HEK293 (cell line): ENCODE results near the gene PIGX.

Source experiments
- BCL11A ChIP-seq: fragments of 450-650 bp; formaldehyde crosslinking; IDR thresholded peaks from 2 replicates; pipeline ENCODE4 v1.5.1; 2016; ENCODE audit warnings: low read depth, missing biosample characterization, missing genetic modification characterization
- BCL6B ChIP-seq: fragments of 450-650 bp; formaldehyde crosslinking; IDR thresholded peaks from 2 replicates; pipeline ENCODE4 v1.5.1; 2017; ENCODE audit warnings: missing biosample characterization, missing genetic modification characterization
- CTCF ChIP-seq: fragments of 450-650 bp; formaldehyde crosslinking; IDR thresholded peaks from 2 replicates; pipeline ENCODE4 v1.5.1; 2016; ENCODE audit warnings: missing biosample characterization, missing genetic modification characterization
- EGR2 ChIP-seq: fragments of 450-650 bp; formaldehyde crosslinking; IDR thresholded peaks from 2 replicates; pipeline ENCODE4 v1.5.1; 2016; ENCODE audit warnings: low read depth, missing biosample characterization, missing genetic modification characterization
- KLF10 ChIP-seq: fragments of 450-650 bp; IDR thresholded peaks from 2 replicates; pipeline ENCODE4 v1.5.1; 2018; ENCODE audit warnings: missing biosample characterization, mild to moderate bottlenecking, missing genetic modification characterization
- REST ChIP-seq: fragments of 450-650 bp; formaldehyde crosslinking; IDR thresholded peaks from 2 replicates; pipeline ENCODE4 v1.5.1; 2016; ENCODE audit warnings: missing biosample characterization, missing genetic modification characterization
- TCF7L2 ChIP-seq: IDR thresholded peaks from 2 replicates; pipeline ENCODE4 v1.6.1; 2011; ENCODE audit warnings: low read depth, mild to moderate bottlenecking, inconsistent platforms, low read length, moderate library complexity, borderline replicate concordance
- ZBTB1 ChIP-seq: fragments of 450-650 bp; formaldehyde crosslinking; IDR thresholded peaks from 2 replicates; pipeline ENCODE4 v1.5.1; 2016; ENCODE audit warnings: missing biosample characterization, missing genetic modification characterization
- ZBTB26 ChIP-seq: fragments of 450-650 bp; formaldehyde crosslinking; optimal IDR thresholded peaks from 2 replicates; pipeline ENCODE3; 2016; ENCODE audit warnings: missing biosample characterization, mild to moderate bottlenecking, missing genetic modification characterization
- ZBTB7A ChIP-seq: fragments of 450-650 bp; formaldehyde crosslinking; IDR thresholded peaks from 2 replicates; pipeline ENCODE4 v1.5.1; 2016; ENCODE audit warnings: low read depth, missing biosample characterization, missing genetic modification characterization
- ZNF184 ChIP-seq: fragments of 450-650 bp; IDR thresholded peaks from 2 replicates; pipeline ENCODE4 v1.5.1; 2018; ENCODE audit warnings: missing biosample characterization, mild to moderate bottlenecking, missing genetic modification characterization
- ZNF211 ChIP-seq: fragments of 450-650 bp; formaldehyde crosslinking; IDR thresholded peaks from 2 replicates; pipeline ENCODE4 v1.5.1; 2016; ENCODE audit warnings: low read depth, missing biosample characterization, missing genetic modification characterization
- ZNF274 ChIP-seq, 2 experiments: fragments of 200-500 bp in 1 of 2; fragments of 450-650 bp in 1 of 2; sonication (Bioruptor generic) in 1 of 2; formaldehyde crosslinking in 1 of 2; IDR thresholded peaks; 2 replicates each; pipeline versions ENCODE4 v1.5.1 to v1.6.1; 2014 to 2016; ENCODE audit warnings: borderline replicate concordance in 1 of 2, inconsistent platforms in 1 of 2, low read length in 1 of 2, missing biosample characterization in 1 of 2, missing genetic modification characterization in 1 of 2
- ZNF416 ChIP-seq: fragments of 450-650 bp; formaldehyde crosslinking; IDR thresholded peaks from 2 replicates; pipeline ENCODE4 v1.5.1; 2016; ENCODE audit warnings: missing biosample characterization, missing genetic modification characterization

- TF ChIP-seq KLF10, result no peak
- TF ChIP-seq TCF7L2, result no peak
- no peak for TF ChIP-seq ZNF211 (tag by site-specific recombination)
- TF ChIP-seq BCL11A (tag by site-specific recombination), result no peak
- TF ChIP-seq ZBTB1, result no peak
- no peak for TF ChIP-seq ZNF274 (IDR thresholded peaks at IDR 0.05; ENCODE audit: low read length)
- TF ChIP-seq ZNF274 (tag by site-specific recombination; IDR thresholded peaks at IDR 0.05; ENCODE audit: borderline replicate concordance), result no peak
- no peak for TF ChIP-seq ZBTB26 (tag by site-specific recombination)
- no peak for TF ChIP-seq ZNF184 (tag by site-specific recombination)
- TF ChIP-seq ZNF416, result no peak
- TF ChIP-seq CTCF (tag by site-specific recombination), result no peak
- no peak for TF ChIP-seq REST (tag by site-specific recombination)
- no peak for TF ChIP-seq ZBTB7A
- TF ChIP-seq EGR2 (tag by site-specific recombination), result no peak
- no peak for TF ChIP-seq BCL6B (tag by site-specific recombination)
Observed at GRCh38 chr3:196662711-196663571, 49.2 kb upstream of the PIGX start.
